ENCODE measurements around the gene WHRN. TPM values are rescaled to one million over a fixed set of nuclear protein-coding genes. Genes with fewer than 3 reads are reported as not detected.

The WHRN gene
- polyA plus RNA-seq, 1 donor (not counting 4 experiments of a cell fraction or from before 2014, with no cell fraction given): 1.2 TPM

DNA sequence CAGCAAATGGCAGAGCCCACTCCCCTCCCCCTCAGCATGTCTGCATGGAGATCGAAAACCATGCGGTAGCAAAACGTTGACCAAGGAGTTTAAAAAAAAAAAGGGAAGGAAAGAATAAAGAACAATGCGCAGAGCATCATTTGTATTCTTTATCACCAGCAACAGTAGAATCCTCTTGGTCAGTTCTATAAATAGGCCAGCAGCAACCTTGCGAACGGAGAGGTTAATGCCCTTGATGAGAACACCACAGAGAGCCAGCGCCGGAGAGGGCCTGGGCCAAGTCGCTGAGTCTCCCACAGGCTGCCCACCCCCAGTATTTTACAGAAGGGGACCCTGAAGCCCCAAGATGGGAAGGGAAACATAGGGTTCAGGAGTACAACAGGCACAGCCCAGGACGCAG, 22.7 kb downstream of the WHRN start:
- no peak overlapping the region for H3K9ac ChIP-seq (ENCODE audit: control insufficient read depth, extremely low read depth, insufficient read depth, low read length)

DNA sequence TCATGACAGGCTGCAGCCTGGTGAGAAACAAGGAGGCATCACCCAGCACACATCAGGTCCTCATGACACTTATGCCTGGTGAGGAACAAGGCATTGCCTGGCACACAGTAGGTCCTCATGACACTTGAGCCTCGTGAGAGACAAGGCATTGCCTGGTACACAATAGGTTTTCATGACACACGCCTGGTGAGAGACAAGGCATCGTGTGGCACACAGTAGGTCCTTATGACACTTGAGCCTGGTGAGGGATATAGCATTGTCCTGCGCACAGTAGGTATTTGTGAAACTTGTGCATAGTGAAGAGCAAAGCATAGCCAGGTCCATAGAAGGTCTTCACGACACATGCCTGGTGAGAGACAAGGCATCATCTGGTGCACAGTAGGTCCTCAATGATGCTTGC, 23.5 kb downstream of the WHRN start:
- no peaks in the 10 kb centered on the region for H3K9me3 ChIP-seq (ENCODE audit: control insufficient read depth, low read depth, low read length)
- no peak overlapping the region for H2AFZ ChIP-seq (ENCODE audit: control insufficient read depth, low read length)
- H3K27me3 ChIP-seq (ENCODE audit: control insufficient read depth, extremely low read depth, insufficient read depth, low read length): peaks cover 11% of the 10 kb centered on the region
- TF ChIP-seq, protein P1, sequence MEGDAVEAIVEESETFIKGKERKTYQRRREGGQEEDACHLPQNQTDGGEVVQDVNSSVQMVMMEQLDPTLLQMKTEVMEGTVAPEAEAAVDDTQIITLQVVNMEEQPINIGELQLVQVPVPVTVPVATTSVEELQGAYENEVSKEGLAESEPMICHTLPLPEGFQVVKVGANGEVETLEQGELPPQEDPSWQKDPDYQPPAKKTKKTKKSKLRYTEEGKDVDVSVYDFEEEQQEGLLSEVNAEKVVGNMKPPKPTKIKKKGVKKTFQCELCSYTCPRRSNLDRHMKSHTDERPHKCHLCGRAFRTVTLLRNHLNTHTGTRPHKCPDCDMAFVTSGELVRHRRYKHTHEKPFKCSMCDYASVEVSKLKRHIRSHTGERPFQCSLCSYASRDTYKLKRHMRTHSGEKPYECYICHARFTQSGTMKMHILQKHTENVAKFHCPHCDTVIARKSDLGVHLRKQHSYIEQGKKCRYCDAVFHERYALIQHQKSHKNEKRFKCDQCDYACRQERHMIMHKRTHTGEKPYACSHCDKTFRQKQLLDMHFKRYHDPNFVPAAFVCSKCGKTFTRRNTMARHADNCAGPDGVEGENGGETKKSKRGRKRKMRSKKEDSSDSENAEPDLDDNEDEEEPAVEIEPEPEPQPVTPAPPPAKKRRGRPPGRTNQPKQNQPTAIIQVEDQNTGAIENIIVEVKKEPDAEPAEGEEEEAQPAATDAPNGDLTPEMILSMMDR (optimal IDR thresholded peaks at IDR 0.05 in 1 of 3, IDR thresholded peaks at IDR 0.05 in 1 of 3, conservative IDR thresholded peaks at IDR 0.05 in 1 of 3; ENCODE audit: extremely low read depth in 1 of 3, insufficient read depth in 2 of 3, low read length in 3 of 3): no peak
- no peak for TF ChIP-seq EZH2 (IDR thresholded peaks at IDR 0.05; ENCODE audit: low read length)
- no peaks in the 10 kb centered on the region for H3K79me2 ChIP-seq (ENCODE audit: control insufficient read depth, insufficient read depth, low read length)
- no peak overlapping the region for H3K4me3 ChIP-seq (ENCODE audit: control insufficient read depth in 2 of 3, extremely low read depth in 1 of 3, insufficient read depth in 2 of 3, low read depth in 1 of 3, low read length in 3 of 3)
- DNase-seq (ENCODE audit: low read depth, low spot score) (no peak), FAIRE-seq (no peak)
- no peak overlapping the region for H3K9ac ChIP-seq (ENCODE audit: control insufficient read depth, extremely low read depth, insufficient read depth, low read length)
- H3K27ac ChIP-seq (ENCODE audit: control insufficient read depth, insufficient read depth, low read length): no peak overlapping the region
- H3K4me1 ChIP-seq (ENCODE audit: control insufficient read depth, extremely low read depth, insufficient read depth, low read length): peaks cover 18% of the 10 kb centered on the region
- no peaks in the 10 kb centered on the region for H3K9me1 ChIP-seq (ENCODE audit: control insufficient read depth, extremely low read depth, insufficient read depth, low read length)
- dilution Hi-C loops (cut with MboI; ENCODE audit: extremely low pct_ligation_motif_present, low sequenced_read_pairs): no loop called here
- no peaks in the 10 kb centered on the region for H3K36me3 ChIP-seq (ENCODE audit: control insufficient read depth in 2 of 2, extremely low read depth in 1 of 2, insufficient read depth in 2 of 2, low read length in 2 of 2)
- no peaks in the 10 kb centered on the region for H4K20me1 ChIP-seq (ENCODE audit: control insufficient read depth, extremely low read depth, insufficient read depth, low read length)
- H3K4me2 ChIP-seq (ENCODE audit: control insufficient read depth, extremely low read depth, insufficient read depth, low read depth, low read length): no peak overlapping the region

More for the DNA sequence above, 22.7 kb downstream of the WHRN start:
- Histone ChIP-seq H3K4me3 (ENCODE audit: control insufficient read depth in 2 of 3, extremely low read depth in 1 of 3, insufficient read depth in 2 of 3, low read depth in 1 of 3, low read length in 3 of 3) (no peak overlapping the region), H3K27ac (ENCODE audit: control insufficient read depth, insufficient read depth, low read length) (no peak overlapping the region), H3K4me2 (ENCODE audit: control insufficient read depth, extremely low read depth, insufficient read depth, low read depth, low read length) (no peak overlapping the region), H4K20me1 (ENCODE audit: control insufficient read depth, extremely low read depth, insufficient read depth, low read length) (no peaks in the 10 kb centered on the region), H3K36me3 (ENCODE audit: control insufficient read depth in 2 of 2, extremely low read depth in 1 of 2, insufficient read depth in 2 of 2, low read length in 2 of 2) (no peaks in the 10 kb centered on the region), H3K79me2 (ENCODE audit: control insufficient read depth, insufficient read depth, low read length) (no peaks in the 10 kb centered on the region), H3K9me1 (ENCODE audit: control insufficient read depth, extremely low read depth, insufficient read depth, low read length) (no peaks in the 10 kb centered on the region), H2AFZ (ENCODE audit: control insufficient read depth, low read length) (no peak overlapping the region), H3K4me1 (ENCODE audit: control insufficient read depth, extremely low read depth, insufficient read depth, low read length) (peaks cover 23% of the 10 kb centered on the region), H3K9me3 (ENCODE audit: control insufficient read depth, low read depth, low read length) (no peaks in the 10 kb centered on the region), H3K27me3 (ENCODE audit: control insufficient read depth, extremely low read depth, insufficient read depth, low read length) (peaks cover 11% of the 10 kb centered on the region)
- FAIRE-seq: no peak
- TF ChIP-seq, protein P1 (optimal IDR thresholded peaks at IDR 0.05 in 1 of 3, IDR thresholded peaks at IDR 0.05 in 1 of 3, conservative IDR thresholded peaks at IDR 0.05 in 1 of 3; ENCODE audit: extremely low read depth in 1 of 3, insufficient read depth in 2 of 3, low read length in 3 of 3): no peak
- TF ChIP-seq EZH2 (IDR thresholded peaks at IDR 0.05; ENCODE audit: low read length): no peak
- dilution Hi-C loops (cut with MboI; ENCODE audit: extremely low pct_ligation_motif_present, low sequenced_read_pairs): no loop called here
- DNase-seq (ENCODE audit: low read depth, low spot score): no peak

Measured in keratinocyte (primary cell).